SK-N-MC (cell line): ENCODE measurements around the gene SLC27A6.

ENCODE experiments used
- DNase-seq: peaks from one replicate; pipeline ENCODE4 v3.0.0-alpha.2; 2011; ENCODE audit warnings: low read depth, low spot score
- H3K27ac ChIP-seq: fragments of 200-600 bp; sonication (generic); 2 replicates; pipeline ENCODE4 v1.5.1; 2016; ENCODE audit warnings: mixed run types
- H3K36me3 ChIP-seq: fragments of 200-600 bp; sonication (generic); 2 replicates; pipeline ENCODE4 v1.6.1; 2017; ENCODE audit warnings: antibody characterized with exemption, low read length, mixed read lengths; ENCODE audit not compliant: insufficient read depth
- H3K4me3 ChIP-seq: fragments of 200-600 bp; sonication (generic); 2 replicates; pipeline ENCODE4 v1.5.1; 2016
- H3K9ac ChIP-seq: fragments of 200-600 bp; sonication (generic); 2 replicates; pipeline ENCODE4 v1.8.0; 2017; ENCODE audit warnings: mixed run types, mixed read lengths; ENCODE audit not compliant: insufficient read length
- H3K9me3 ChIP-seq: fragments of 200-600 bp; sonication (generic); 2 replicates; pipeline ENCODE4 v1.6.1; 2017; ENCODE audit warnings: low read depth, mild to moderate bottlenecking, antibody characterized with exemption, low read length, moderate library complexity, mixed read lengths
- EZH2 ChIP-seq: fragments of 200-600 bp; sonication (generic); IDR thresholded peaks from one replicate; pipeline ENCODE4 v1.6.1; 2017; ENCODE audit warnings: antibody characterized with exemption
- FOXP2 ChIP-seq: optimal IDR thresholded peaks from 2 replicates; pipeline ENCODE3; 2011; ENCODE audit warnings: mild to moderate bottlenecking, moderate library complexity; ENCODE audit not compliant: insufficient read depth; ENCODE audit errors: extremely low read length, control extremely low read depth
- POLR2AphosphoS5 ChIP-seq: IDR thresholded peaks from 2 replicates; pipeline ENCODE4 v1.6.1; 2012; ENCODE audit warnings: mild to moderate bottlenecking, low read depth, low read length, borderline replicate concordance

Gene SLC27A6

DNA sequence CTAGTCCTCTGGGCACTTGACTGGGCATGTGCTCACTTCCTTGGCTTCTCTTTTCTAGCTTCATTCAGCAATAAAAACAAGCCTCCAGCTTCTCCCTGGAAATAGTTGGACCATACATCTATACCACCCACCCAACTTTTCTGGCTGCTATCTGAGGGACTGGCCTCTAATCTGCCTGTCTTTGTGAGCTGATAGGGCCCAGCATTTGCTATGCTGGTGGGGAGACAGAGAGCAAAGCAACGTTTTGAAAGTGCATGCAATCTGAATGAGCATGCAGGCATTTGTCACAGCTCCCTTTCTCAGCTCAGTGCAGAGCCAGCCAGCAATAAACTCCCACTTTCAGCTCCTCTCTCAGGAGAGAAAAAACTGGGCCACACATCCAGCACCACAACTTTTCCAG is 78.6 kb downstream of the SLC27A6 start:
- no peaks in the 10 kb centered on the region for H3K36me3 ChIP-seq
- no peak overlapping the region for H3K27ac ChIP-seq
- no peaks in the 10 kb centered on the region for H3K9me3 ChIP-seq
- H3K4me3 ChIP-seq: no peak overlapping the region
- TF ChIP-seq EZH2 (no peak), POLR2AphosphoS5 (no peak), FOXP2 (no peak)
- no peak for DNase-seq
- H3K9ac ChIP-seq: no peak overlapping the region

DNA sequence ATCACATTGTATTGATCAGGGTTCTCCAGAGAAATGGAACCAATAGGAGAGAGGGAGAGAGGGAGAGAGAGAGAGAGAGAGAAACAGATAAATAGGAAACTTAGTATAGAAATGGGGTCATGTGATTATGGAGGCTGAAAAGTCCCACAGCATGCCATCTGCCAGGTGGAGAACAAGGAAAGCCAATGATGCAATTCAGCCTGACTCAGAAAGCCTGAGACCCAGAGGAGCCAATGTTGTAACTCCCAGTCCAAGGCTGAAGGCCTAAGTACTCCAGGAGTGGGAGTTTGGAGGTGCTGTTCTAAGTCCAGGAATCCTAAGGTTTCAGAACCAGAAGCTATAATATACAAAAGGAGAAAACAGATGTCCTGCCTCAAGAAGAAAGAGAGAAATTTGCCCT is 80.9 kb downstream of the SLC27A6 start:
- TF ChIP-seq FOXP2 (no peak), EZH2 (no peak), POLR2AphosphoS5 (no peak)
- DNase-seq: no peak
- Histone ChIP-seq H3K36me3 (no peaks in the 10 kb centered on the region), H3K4me3 (no peak overlapping the region), H3K9me3 (no peaks in the 10 kb centered on the region), H3K27ac (no peak overlapping the region), H3K9ac (no peak overlapping the region)

GRCh38 chr5:129048509-129048908 is 83.2 kb downstream of the SLC27A6 start:
- Histone ChIP-seq H3K36me3 (no peaks in the 10 kb centered on the region), H3K9ac (no peak overlapping the region), H3K4me3 (no peak overlapping the region), H3K9me3 (no peaks in the 10 kb centered on the region), H3K27ac (no peak overlapping the region)
- no peak for DNase-seq
- no peak for TF ChIP-seq EZH2
- no peak for TF ChIP-seq FOXP2
- TF ChIP-seq POLR2AphosphoS5: no peak

DNA sequence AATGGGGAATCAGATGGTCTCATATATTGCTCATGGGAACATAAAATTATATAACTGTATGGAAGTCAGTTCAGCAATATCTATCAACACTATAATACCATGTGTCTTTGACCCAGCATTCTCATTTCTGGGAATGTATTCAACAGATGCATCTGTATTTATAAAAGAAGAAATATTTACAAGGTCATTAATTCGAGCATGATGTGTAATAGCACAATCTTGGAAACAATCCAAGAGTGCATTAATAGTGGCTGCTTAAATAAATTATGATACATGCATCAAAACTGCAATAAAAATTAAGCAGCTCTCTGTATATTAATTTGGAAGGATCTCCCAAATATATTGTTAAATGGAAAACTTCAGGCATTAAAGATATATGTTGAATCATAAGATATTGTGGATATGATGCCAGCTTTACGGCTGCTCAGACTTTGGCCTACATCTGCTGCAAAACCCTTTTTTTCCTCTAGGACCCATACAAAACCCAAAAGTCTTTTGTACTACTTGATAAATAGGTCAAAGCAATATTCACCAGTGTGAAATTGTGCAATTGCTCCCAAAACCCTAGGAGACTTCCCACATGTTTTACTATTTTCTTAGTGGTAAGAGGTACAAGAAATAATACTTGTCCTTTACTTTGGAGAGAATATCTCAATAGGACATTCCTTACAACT is 84.0 kb downstream of the SLC27A6 start:
- no peaks in the 10 kb centered on the region for H3K9me3 ChIP-seq
- H3K36me3 ChIP-seq: no peaks in the 10 kb centered on the region
- H3K27ac ChIP-seq: no peak overlapping the region
- H3K9ac ChIP-seq: no peak overlapping the region
- no peak for DNase-seq
- TF ChIP-seq EZH2: no peak
- no peak for TF ChIP-seq FOXP2
- TF ChIP-seq POLR2AphosphoS5: no peak
- H3K4me3 ChIP-seq: no peak overlapping the region

GRCh38 chr5:129051283-129051682 is 86.0 kb downstream of the SLC27A6 start:
- no peak overlapping the region for H3K9ac ChIP-seq
- DNase-seq: no peak
- TF ChIP-seq POLR2AphosphoS5 (no peak), FOXP2 (no peak), EZH2 (no peak)
- H3K36me3 ChIP-seq: no peaks in the 10 kb centered on the region
- H3K4me3 ChIP-seq: no peak overlapping the region
- no peak overlapping the region for H3K27ac ChIP-seq
- no peaks in the 10 kb centered on the region for H3K9me3 ChIP-seq

- H3K27ac ChIP-seq: no peak overlapping the region
- DNase-seq: no peak
- TF ChIP-seq EZH2 (no peak), POLR2AphosphoS5 (no peak), FOXP2 (no peak)
- no peaks in the 10 kb centered on the region for H3K36me3 ChIP-seq
- no peak overlapping the region for H3K9ac ChIP-seq
- no peaks in the 10 kb centered on the region for H3K9me3 ChIP-seq
- H3K4me3 ChIP-seq: no peak overlapping the region
Observed at GRCh38 chr5:129053438-129053837, 88.2 kb downstream of the SLC27A6 start.

DNA sequence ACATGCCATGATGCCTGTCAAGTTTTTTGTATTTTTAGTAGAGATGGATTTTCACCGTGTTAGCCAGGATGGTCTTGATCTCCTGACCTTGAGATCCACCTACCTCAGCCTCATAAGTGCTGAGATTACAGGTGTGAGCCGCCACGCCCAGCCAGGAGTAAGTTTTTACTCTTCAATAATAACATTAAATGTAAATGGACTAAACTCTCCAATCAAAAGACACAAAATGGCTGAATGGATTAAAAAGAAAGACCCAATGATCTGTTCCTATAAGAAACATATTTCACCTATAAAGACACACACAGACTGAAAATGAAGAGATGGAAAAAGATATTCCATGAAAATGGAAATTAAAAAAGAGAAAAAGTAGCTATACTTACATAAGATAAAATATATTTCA is 92.0 kb downstream of the SLC27A6 start:
- no peak for TF ChIP-seq EZH2
- no peak for TF ChIP-seq POLR2AphosphoS5
- Histone ChIP-seq H3K9ac (no peak overlapping the region), H3K9me3 (no peaks in the 10 kb centered on the region), H3K4me3 (no peak overlapping the region), H3K27ac (no peak overlapping the region), H3K36me3 (no peaks in the 10 kb centered on the region)
- DNase-seq: no peak

GRCh38 chr5:129061849-129062248 is 96.6 kb downstream of the SLC27A6 start:
- H3K36me3 ChIP-seq: no peaks in the 10 kb centered on the region
- no peak for DNase-seq
- no peak overlapping the region for H3K27ac ChIP-seq
- no peak overlapping the region for H3K4me3 ChIP-seq
- TF ChIP-seq POLR2AphosphoS5 (no peak), EZH2 (no peak), FOXP2 (no peak)
- no peak overlapping the region for H3K9ac ChIP-seq
- no peaks in the 10 kb centered on the region for H3K9me3 ChIP-seq
